Brain microvascular endothelial cell (primary cell): ENCODE results near the gene AGO3.
A peak's percentile ranks its signal among the peaks of the same experiment; 100 is the strongest.

ENCODE experiments used
- DNase-seq: peaks from one replicate; pipeline ENCODE4 v3.0.0-alpha.2; 2020
- H3K27ac ChIP-seq: fragments of 250-450 bp; sonication (Bioruptor Pico); 2 replicates; pipeline ENCODE4 v1.5.1; 2020; ENCODE audit warnings: mild to moderate bottlenecking, moderate library complexity
- H3K27me3 ChIP-seq: fragments of 250-450 bp; sonication (Bioruptor Pico); replicated peaks from 2 replicates; pipeline ENCODE4 v1.5.1; 2020; ENCODE audit warnings: mild to moderate bottlenecking
- H3K36me3 ChIP-seq: fragments of 250-450 bp; sonication (Bioruptor Pico); replicated peaks from 2 replicates; pipeline ENCODE4 v1.5.1; 2020; ENCODE audit warnings: mild to moderate bottlenecking
- H3K4me3 ChIP-seq: 2 replicates; pipeline ENCODE4 v1.5.1; 2011; ENCODE audit warnings: low read depth, mild to moderate bottlenecking, control low read depth, low read length, moderate library complexity
- CTCF ChIP-seq: IDR thresholded peaks from 2 replicates; pipeline ENCODE4 v1.5.1; 2011; ENCODE audit warnings: low read depth, mild to moderate bottlenecking, moderate library complexity, low read length, control low read depth, inconsistent platforms; ENCODE audit errors: missing control alignments
- in situ Hi-C: cut with HindIII; loops from 2 replicates; pipeline ENCODE4 v1.10.0; 2017; ENCODE audit warnings: low sequenced_read_pairs, low pct_ligation_motif_present

Gene AGO3

GRCh38 chr1:36100376-36100775, 169.5 kb downstream of the AGO3 start:
- H3K36me3 ChIP-seq = no peaks in the 10 kb centered on the region
- no peak overlapping the region for H3K27ac ChIP-seq
- no peak for TF ChIP-seq CTCF
- no peaks in the 10 kb centered on the region for H3K27me3 ChIP-seq
- no peak for DNase-seq
- in situ Hi-C loops = no loop called here
- no peak overlapping the region for H3K4me3 ChIP-seq

GRCh38 chr1:36101546-36101945, 170.6 kb downstream of the AGO3 start:
- DNase-seq = no peak
- no peak overlapping the region for H3K27ac ChIP-seq
- H3K27me3 ChIP-seq = no peaks in the 10 kb centered on the region
- H3K4me3 ChIP-seq = no peak overlapping the region
- in situ Hi-C loops = no loop called here
- H3K36me3 ChIP-seq = no peaks in the 10 kb centered on the region
- TF ChIP-seq CTCF = no peak

GRCh38 chr1:36106269-36106668, 175.4 kb downstream of the AGO3 start:
- TF ChIP-seq CTCF = no peak
- no peaks in the 10 kb centered on the region for H3K36me3 ChIP-seq
- in situ Hi-C loops = no loop called here
- DNase-seq = no peak
- H3K27ac ChIP-seq = no peak overlapping the region
- H3K4me3 ChIP-seq = no peak overlapping the region
- H3K27me3 ChIP-seq = no peaks in the 10 kb centered on the region

GRCh38 chr1:36107394-36107793, 176.5 kb downstream of the AGO3 start:
- no peak for TF ChIP-seq CTCF
- H3K27ac ChIP-seq = no peak overlapping the region
- no peaks in the 10 kb centered on the region for H3K36me3 ChIP-seq
- H3K4me3 ChIP-seq = no peak overlapping the region
- no peak for DNase-seq
- in situ Hi-C loops = no loop called here
- H3K27me3 ChIP-seq = no peaks in the 10 kb centered on the region

- no peaks in the 10 kb centered on the region for H3K27me3 ChIP-seq
- in situ Hi-C loops = no loop called here
- no peak overlapping the region for H3K4me3 ChIP-seq
- H3K27ac ChIP-seq = peak overlapping the region; percentile 62
- no peak for TF ChIP-seq CTCF
- DNase-seq = peak; percentile 67
- no peaks in the 10 kb centered on the region for H3K36me3 ChIP-seq
Observed at GRCh38 chr1:36108314-36108713, 177.4 kb downstream of the AGO3 start.

GRCh38 chr1:36109041-36109679, 178.3 kb downstream of the AGO3 start:
- in situ Hi-C loops = no loop called here
- no peak for TF ChIP-seq CTCF
- Histone ChIP-seq H3K27ac (peak overlapping the region; percentile 62), H3K4me3 (no peak overlapping the region), H3K36me3 (no peaks in the 10 kb centered on the region), H3K27me3 (no peaks in the 10 kb centered on the region)
- peak; percentile 85 for DNase-seq
